Lower leg skin (tissue), 4 donors: ENCODE data around the gene TCF7L1. TPM values are rescaled to one million over a fixed set of nuclear protein-coding genes. Genes with fewer than 3 reads are reported as not detected.

Experiments used
- DNase-seq, 2 donors: peaks; one replicate each; pipeline ENCODE4 v3.0.0-alpha.2; 2019; ENCODE audit warnings: low spot score in 2 of 2
- H3K4me3 ChIP-seq: fragments of 200-600 bp; sonication (generic); 2 replicates; pipeline ENCODE4 v1.5.1; 2017; ENCODE audit warnings: mild to moderate bottlenecking, low read depth; ENCODE audit not compliant: poor library complexity, severe bottlenecking
- CTCF ChIP-seq, 3 donors: fragments of 450-650 bp; IDR thresholded peaks; one replicate each; pipeline ENCODE4 v1.5.1; 2016; ENCODE audit warnings: antibody characterized with exemption in 3 of 3, mild to moderate bottlenecking in 3 of 3, moderate library complexity in 2 of 3
- POLR2A ChIP-seq, 2 donors: fragments of 450-650 bp; IDR thresholded peaks; one replicate each; pipeline ENCODE4 v1.6.1; 2016 to 2017; ENCODE audit warnings: antibody characterized with exemption in 2 of 2, mild to moderate bottlenecking in 1 of 2, moderate library complexity in 1 of 2
- WGBS, 2 donors: methylation state at CpG; one replicate each; pipeline ENCODE4 v1.1.5; 2018; 5-methylcytosine and 5-hydroxymethylcytosine counted together
- intact Hi-C: fragments of 100-400 bp; cut with DNase I; formaldehyde crosslinking; loops from one replicate; pipeline ENCODE4 v1.15.0; 2023; ENCODE audit warnings: low total_unique reads
- total RNA-seq, 4 donors: library from RNA; depleted of rRNA; stranded (reverse); fragments of >200 nt; gene quantifications; one replicate each; pipeline ENCODE4 v1.1.0, GENCODE V29; 2016

The TCF7L1 gene
- total RNA-seq, 4 donors from 2014 or later, result 0.67 to 4.8 (median 1.9) TPM

DNA sequence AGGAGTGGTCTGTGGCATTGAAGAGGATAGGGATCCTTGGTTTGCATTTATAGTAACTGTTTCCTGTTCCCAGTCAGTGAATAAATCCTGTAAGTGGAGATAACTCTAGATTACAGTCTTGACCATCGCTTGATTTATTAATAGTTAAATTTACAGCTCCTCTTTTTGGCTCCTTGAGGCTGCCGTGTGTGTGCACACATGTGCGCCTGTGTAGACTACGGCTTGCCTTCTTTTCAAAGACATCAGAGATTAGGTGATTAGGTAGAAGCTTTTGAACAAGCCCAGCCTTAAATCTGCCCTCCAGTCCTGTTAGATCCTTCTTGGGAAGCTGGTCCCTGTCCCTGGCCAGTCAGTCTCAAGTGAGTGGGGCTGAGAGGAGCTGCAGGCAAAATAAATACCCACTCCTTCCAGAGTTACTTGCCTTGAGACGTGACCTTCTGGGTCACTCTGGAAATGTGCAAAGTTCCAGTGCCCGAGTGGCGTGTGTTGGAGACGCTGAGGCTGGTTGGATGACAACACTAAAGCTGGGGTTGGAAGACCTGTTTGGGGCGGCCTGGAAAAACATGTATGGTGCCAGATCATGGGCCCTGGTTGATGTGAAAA lies 32.0 kb downstream of the TCF7L1 start:
- H3K4me3 ChIP-seq, result no peak overlapping the region
- WGBS, 2 donors, result 62% methylated on average over 9 of the region's 9 CpGs
- TF ChIP-seq CTCF (IDR thresholded peaks at IDR 0.05), result no peak
- no peak for TF ChIP-seq POLR2A (IDR thresholded peaks at IDR 0.05)
- intact Hi-C loops, result no loop called here
- peak in 1 of 2 donors; percentile 60 for DNase-seq

DNA sequence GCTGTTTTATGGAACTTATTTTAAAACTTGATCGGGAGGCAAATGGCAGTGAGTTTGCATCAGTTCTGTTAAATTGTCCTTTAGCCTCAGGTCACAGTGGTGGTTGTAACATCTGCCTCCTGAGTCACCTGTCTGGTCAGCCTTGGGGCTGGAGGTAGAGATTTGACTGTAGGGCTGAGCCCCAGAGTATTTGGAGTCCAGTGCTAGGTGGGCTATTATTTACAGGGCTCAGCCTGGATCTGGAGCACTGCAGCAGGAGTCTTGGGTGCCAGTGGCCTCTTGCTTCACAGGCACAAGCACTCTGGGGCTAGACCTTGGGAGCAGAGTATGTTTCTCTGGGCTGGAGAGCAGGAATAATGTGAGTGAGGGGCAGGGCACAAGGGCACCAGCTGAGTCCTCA lies 32.8 kb downstream of the TCF7L1 start:
- intact Hi-C loops, result no loop called here
- WGBS, 2 donors, result 81 to 90% methylated on average over 1 of the region's 1 CpG
- TF ChIP-seq CTCF (IDR thresholded peaks at IDR 0.05) (no peak), POLR2A (IDR thresholded peaks at IDR 0.05) (no peak)
- H3K4me3 ChIP-seq, result no peak overlapping the region
- DNase-seq, result peak in 1 of 2 donors; percentile 64

DNA sequence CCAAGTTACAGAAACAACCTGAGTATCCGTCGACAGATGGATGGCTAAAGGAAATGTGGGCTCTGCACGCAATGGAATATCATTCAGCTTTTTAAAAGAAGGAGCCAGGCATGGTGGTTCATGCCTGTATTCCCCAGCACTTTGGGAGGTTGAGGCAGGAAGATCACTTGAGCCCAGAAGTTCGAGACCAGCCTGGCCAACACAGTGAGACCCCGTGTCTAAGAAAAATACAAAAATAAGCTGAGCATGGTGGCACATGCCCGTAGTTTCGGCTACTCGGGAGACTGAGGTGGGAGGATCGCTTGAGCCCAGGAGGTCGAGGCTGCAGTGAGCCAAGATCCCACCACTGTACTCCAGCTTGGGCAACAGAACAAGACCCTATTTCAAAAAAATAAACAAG lies 34.3 kb downstream of the TCF7L1 start:
- no peak for TF ChIP-seq CTCF (IDR thresholded peaks at IDR 0.05)
- TF ChIP-seq POLR2A (IDR thresholded peaks at IDR 0.05), result no peak
- no peak overlapping the region for H3K4me3 ChIP-seq
- DNase-seq, result peak in 1 of 2 donors; percentile 13
- WGBS, 2 donors, result 93 to 96% methylated on average over 10 of the region's 10 CpGs
- intact Hi-C loops, result no loop called here

GRCh38 chr2:85168942-85169341 lies 35.8 kb downstream of the TCF7L1 start:
- intact Hi-C loops, result no loop called here
- 89 to 94% methylated on average over 3 of the region's 3 CpGs for WGBS, 2 donors

GRCh38 chr2:85169581-85169980 lies 36.4 kb downstream of the TCF7L1 start:
- intact Hi-C loops, result no loop called here
- no peak for TF ChIP-seq POLR2A (IDR thresholded peaks at IDR 0.05)
- TF ChIP-seq CTCF (IDR thresholded peaks at IDR 0.05), result no peak
- 80 to 88% methylated on average over 3 of the region's 3 CpGs for WGBS, 2 donors
- DNase-seq, result peak in 1 of 2 donors; percentile 52
- H3K4me3 ChIP-seq, result no peak overlapping the region

More at GRCh38 chr2:85168942-85169341, 35.8 kb downstream of the TCF7L1 start:
- no peak overlapping the region for H3K4me3 ChIP-seq
- TF ChIP-seq POLR2A (IDR thresholded peaks at IDR 0.05) (no peak), CTCF (IDR thresholded peaks at IDR 0.05) (no peak)
- DNase-seq, result no peak

DNA sequence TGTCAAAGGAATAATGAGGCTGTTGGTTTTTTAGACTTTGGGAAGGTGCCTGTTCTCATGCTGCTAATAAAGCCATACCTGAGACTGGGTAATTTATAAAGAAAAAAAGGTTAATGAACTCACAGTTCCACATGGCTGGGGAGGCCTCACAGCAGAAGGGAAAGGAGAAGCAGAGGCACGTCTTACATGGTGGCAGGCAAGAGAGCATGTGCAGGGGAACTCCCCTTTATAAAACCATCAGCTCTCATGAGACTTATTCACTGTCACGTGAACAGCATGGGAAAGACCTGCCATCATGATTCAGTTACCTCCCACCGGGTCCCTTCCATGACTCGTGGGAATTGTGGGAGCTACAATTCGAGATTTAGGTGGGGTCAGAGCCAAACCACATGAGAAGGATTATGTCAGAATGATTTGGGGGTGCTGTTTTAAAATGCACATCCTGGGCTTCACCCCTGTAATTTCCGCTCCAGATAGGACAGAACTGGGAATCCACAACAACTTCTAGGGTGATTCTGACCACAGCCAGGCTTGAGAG lies 37.8 kb downstream of the TCF7L1 start:
- WGBS, 2 donors, result 76% methylated on average over 6 of the region's 6 CpGs
- H3K4me3 ChIP-seq, result no peak overlapping the region
- DNase-seq, result no peak
- intact Hi-C loops, result no loop called here
- TF ChIP-seq POLR2A (IDR thresholded peaks at IDR 0.05) (no peak), CTCF (IDR thresholded peaks at IDR 0.05) (no peak)
